ENCODE results near the gene MARCHF10.

MARCHF10 gene

DNA sequence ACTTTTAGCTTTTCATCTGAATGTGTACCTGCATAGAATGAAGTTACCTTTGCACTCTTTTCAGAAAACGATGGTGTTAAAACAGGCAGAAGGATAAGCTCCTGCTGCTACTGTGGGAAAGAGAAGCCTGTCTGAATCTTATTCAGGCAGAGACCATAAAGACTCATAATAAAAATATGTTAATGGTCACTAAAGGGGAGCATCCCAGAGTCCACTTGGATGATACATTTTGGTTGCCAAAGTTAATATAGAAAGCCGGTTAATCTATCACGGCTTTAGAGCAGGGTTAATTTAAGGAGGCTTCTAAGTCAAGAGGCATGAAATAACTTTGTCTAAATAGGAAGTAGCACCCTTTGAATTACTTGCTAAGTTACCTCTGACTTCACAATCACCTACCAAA, 2.9 kb downstream of the MARCHF10 start:
- H3K36me3 ChIP-seq (ENCODE audit: insufficient read depth, low read length), result no peaks in the 10 kb centered on the region
- H3K9ac ChIP-seq (ENCODE audit: low read depth, low read length), result no peak overlapping the region
- H3K9me3 ChIP-seq (ENCODE audit: control insufficient read depth, insufficient read depth, low read length), result no peaks in the 10 kb centered on the region
- peaks cover 14% of the 10 kb centered on the region for H3K4me1 ChIP-seq (ENCODE audit: insufficient read depth, low read length)

DNA sequence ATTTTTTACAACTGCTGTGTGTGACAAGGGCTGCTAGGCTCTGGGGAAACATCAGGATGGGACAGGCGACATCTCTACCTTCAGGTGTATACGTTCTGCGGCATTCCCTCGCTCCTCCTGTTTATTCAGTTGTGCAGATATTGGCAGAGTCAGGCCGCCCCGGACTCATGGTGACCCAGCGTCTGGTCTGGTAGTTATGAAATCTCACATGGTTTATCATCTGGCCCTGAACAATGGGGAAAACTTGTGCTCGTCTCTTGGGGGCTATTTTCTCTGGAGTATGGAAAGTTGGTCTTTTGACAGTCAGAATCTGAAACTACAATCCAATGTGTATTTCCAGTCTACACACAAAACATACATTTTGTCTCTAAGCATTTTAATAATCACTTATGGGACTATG, 3.3 kb downstream of the MARCHF10 start:
- Histone ChIP-seq H3K9me3 (ENCODE audit: control insufficient read depth, insufficient read depth, low read length) (no peaks in the 10 kb centered on the region), H3K9ac (ENCODE audit: low read depth, low read length) (no peak overlapping the region), H3K36me3 (ENCODE audit: insufficient read depth, low read length) (no peaks in the 10 kb centered on the region), H3K4me1 (ENCODE audit: insufficient read depth, low read length) (peaks cover 16% of the 10 kb centered on the region)

DNA sequence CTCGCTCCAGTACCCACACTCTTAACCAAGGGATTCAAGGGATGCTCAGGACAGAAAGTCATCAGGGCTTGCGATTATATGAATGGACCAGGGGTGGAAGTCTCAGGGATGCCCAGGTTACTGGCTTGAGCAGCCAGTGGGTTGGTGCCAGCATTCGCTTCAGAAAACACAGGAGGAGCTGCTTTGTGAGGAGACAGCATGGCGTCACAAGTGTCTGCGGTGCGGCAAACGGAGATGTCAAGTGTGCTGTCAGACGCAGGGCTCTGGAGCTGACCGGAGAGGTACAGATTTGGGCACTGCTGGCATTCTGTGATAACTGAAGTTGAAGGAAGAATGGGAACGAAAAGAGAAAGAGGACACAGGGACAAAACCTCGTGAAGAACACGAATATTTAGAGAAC, 4.1 kb downstream of the MARCHF10 start:
- H3K36me3 ChIP-seq (ENCODE audit: insufficient read depth, low read length), result no peaks in the 10 kb centered on the region
- no peak overlapping the region for H3K9ac ChIP-seq (ENCODE audit: low read depth, low read length)
- peaks cover 16% of the 10 kb centered on the region for H3K4me1 ChIP-seq (ENCODE audit: insufficient read depth, low read length)
- no peaks in the 10 kb centered on the region for H3K9me3 ChIP-seq (ENCODE audit: control insufficient read depth, insufficient read depth, low read length)

DNA sequence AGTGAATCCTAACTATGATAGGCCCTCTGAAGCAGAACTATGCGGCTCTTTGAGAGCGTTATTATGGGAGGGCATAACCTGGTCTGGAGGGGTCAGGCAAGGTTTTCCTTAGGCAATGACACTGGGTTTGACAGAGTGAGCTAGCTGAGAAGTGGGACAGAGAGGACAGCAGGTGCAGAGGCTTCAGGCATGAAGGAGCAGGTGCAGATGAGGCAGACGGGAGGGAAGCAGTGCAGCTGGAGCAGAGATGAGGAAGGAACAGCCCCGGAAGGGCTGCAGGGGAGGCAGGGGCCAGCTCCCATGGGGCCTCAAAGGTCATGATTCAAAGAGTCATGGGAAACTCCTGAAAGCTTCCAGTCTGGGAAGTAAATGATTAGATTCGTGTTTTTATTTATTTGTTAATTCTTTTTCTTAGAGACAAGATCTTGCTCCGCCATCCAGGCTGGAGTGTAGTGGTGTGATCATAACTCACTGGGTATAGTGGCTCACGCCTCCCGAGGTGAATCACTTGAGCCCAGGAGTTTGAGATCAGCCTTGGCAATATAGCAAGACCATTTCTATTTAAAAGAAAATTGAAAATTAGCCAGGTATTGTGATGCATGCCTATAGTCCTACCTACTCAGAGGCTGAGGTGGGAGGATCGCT, 5.4 kb downstream of the MARCHF10 start:
- Histone ChIP-seq H3K36me3 (ENCODE audit: insufficient read depth, low read length) (no peaks in the 10 kb centered on the region), H3K9me3 (ENCODE audit: control insufficient read depth, insufficient read depth, low read length) (no peaks in the 10 kb centered on the region), H3K9ac (ENCODE audit: low read depth, low read length) (no peak overlapping the region), H3K4me1 (ENCODE audit: insufficient read depth, low read length) (peaks cover 20% of the 10 kb centered on the region)

DNA sequence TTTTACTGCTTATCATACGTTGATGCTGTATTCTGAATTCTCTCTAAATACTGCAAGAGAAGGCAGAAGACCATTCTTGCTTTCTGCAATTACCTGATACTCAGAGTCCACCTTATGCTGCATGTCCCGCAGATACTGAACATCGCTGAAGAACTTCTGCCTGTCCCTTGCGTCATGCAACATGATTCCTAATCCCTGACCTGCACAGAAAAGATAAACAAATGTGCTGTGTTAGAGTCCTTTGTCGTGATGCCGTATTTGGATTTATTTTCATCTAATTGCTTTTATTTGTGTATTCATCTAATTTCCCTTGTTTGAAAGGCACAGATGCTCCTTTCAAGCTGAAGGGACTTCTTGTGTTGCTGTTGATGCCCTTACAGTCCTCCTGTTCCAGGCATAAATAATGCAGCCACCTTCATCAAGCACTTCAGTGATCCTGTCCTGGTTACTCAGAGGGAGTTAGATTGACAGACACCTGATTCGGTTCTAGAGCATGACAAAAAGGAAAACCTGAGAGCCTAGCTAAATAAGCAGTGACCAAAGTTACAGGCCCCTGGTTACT, 6.5 kb downstream of the MARCHF10 start:
- H3K9me3 ChIP-seq (ENCODE audit: control insufficient read depth, insufficient read depth, low read length), result no peaks in the 10 kb centered on the region
- H3K36me3 ChIP-seq (ENCODE audit: insufficient read depth, low read length), result no peaks in the 10 kb centered on the region
- H3K9ac ChIP-seq (ENCODE audit: low read depth, low read length), result no peak overlapping the region
- peaks cover 16% of the 10 kb centered on the region for H3K4me1 ChIP-seq (ENCODE audit: insufficient read depth, low read length)

DNA sequence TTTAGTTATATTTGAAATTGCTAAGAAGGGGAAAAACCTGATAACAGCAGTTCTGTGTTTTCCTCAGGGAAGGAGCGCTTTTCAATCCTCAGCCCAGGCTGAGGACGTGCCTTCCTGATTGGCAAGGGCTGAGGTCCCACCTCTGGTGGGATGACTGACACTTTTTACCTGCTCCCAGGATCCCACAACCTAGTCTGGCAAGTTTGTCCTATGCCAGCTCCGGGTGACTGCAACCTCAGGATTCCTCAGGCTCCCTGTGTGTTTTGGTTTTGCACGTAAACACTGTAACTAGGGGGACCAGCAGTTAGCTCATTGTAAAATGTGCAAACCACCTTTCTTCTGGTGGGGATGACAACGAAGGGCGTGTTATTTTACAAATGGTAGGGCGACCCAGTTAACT, 7.5 kb downstream of the MARCHF10 start:
- peaks cover 16% of the 10 kb centered on the region for H3K4me1 ChIP-seq (ENCODE audit: insufficient read depth, low read length)
- H3K36me3 ChIP-seq (ENCODE audit: insufficient read depth, low read length), result no peaks in the 10 kb centered on the region
- no peak overlapping the region for H3K9ac ChIP-seq (ENCODE audit: low read depth, low read length)
- no peaks in the 10 kb centered on the region for H3K9me3 ChIP-seq (ENCODE audit: control insufficient read depth, insufficient read depth, low read length)

DNA sequence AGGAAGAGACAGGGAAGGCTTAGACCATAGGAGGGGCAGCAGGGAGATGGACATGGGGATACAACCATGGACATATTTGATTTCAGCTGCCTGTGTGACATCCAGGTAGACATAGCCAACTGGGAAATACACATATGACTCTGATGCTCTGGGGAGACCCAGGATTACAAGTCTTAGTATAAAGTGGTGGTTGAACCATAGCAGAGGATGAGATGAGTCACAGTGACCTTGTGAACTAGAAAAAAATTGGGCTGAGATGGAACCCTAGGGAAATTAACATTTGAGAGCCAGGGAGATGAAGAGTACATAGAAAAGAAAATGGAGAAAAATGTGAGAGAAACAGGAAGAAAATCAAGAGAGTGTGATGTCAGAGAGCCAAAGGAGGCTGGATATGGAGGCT, 10.2 kb downstream of the MARCHF10 start:
- Histone ChIP-seq H3K9ac (ENCODE audit: low read depth, low read length) (no peak overlapping the region), H3K9me3 (ENCODE audit: control insufficient read depth, insufficient read depth, low read length) (no peaks in the 10 kb centered on the region), H3K36me3 (ENCODE audit: insufficient read depth, low read length) (no peaks in the 10 kb centered on the region), H3K4me1 (ENCODE audit: insufficient read depth, low read length) (peaks cover 18% of the 10 kb centered on the region)

DNA sequence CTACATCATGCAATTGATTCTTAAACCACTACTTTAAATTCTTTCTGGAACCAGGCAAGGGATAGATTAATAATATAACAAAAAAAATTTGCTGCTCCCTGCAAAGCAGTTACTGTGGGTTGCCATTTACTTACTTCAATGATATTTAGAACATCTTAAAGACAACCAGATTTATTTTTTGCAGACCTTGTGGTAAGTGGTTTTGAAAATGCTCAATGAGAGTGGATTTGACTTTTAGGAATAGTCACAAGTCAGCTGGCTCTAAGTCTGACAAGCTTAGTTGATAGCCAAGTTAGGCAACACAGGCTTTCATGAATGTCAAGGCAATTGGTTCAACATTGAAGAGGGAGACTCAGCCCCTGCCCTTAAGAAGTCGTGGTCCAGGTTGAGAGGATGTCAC, 11.8 kb downstream of the MARCHF10 start:
- H3K9ac ChIP-seq (ENCODE audit: low read depth, low read length), result no peak overlapping the region
- H3K4me1 ChIP-seq (ENCODE audit: insufficient read depth, low read length), result peaks cover 21% of the 10 kb centered on the region
- H3K9me3 ChIP-seq (ENCODE audit: control insufficient read depth, insufficient read depth, low read length), result no peaks in the 10 kb centered on the region
- no peaks in the 10 kb centered on the region for H3K36me3 ChIP-seq (ENCODE audit: insufficient read depth, low read length)

DNA sequence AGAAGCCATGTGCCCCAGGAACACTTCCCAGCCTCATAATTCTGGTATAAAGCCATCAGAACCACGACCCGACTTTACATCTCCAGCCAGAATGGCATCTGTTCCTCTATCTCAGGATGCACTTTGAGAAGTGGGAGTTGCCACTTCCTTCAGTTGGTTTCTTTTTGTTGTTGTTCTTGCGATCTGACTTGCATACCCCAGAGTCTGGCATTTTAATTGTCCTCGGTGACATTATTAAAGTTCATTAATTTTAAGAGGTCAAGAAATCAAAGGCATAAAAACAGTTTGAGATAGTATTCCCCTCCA, 13.5 kb downstream of the MARCHF10 start:
- no peak overlapping the region for H3K9ac ChIP-seq (ENCODE audit: low read depth, low read length)
- H3K9me3 ChIP-seq (ENCODE audit: control insufficient read depth, insufficient read depth, low read length), result no peaks in the 10 kb centered on the region
- no peaks in the 10 kb centered on the region for H3K36me3 ChIP-seq (ENCODE audit: insufficient read depth, low read length)
- H3K4me1 ChIP-seq (ENCODE audit: insufficient read depth, low read length), result peaks cover 20% of the 10 kb centered on the region

DNA sequence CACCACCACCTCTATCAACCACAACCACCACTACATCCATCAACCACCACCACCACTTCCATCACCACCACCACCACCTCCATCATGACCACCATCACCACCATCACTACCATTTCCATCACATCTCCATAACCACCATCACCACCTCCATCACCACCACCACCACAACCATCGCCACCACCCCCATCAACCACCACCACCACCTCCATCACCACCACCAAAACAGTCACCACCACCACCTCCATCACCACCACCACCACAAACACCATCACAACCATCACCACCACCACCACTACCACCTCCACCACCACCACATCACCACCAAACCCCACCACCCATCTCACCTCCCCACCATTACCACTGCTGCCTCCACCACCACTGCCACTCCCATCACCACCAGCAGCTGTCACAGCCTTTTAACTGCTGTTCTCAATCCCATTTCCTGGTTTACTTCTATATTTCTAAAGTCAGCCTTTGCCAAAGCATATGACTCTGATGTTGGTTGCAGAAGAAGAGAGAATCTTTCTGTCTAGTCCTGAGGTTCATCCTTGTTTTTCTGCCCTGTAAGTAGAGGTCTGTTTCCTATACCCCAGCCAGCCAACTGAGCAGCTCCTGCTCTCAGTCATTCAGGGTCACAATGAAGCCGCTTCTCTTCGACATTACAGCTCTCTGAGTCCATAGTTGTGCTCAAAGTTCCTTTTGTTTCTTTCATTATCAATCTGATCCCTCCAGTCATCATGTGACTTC, 14.0 kb downstream of the MARCHF10 start:
- H3K4me1 ChIP-seq (ENCODE audit: insufficient read depth, low read length), result peaks cover 20% of the 10 kb centered on the region
- H3K9me3 ChIP-seq (ENCODE audit: control insufficient read depth, insufficient read depth, low read length), result no peaks in the 10 kb centered on the region
- H3K9ac ChIP-seq (ENCODE audit: low read depth, low read length), result no peak overlapping the region
- H3K36me3 ChIP-seq (ENCODE audit: insufficient read depth, low read length), result no peaks in the 10 kb centered on the region

DNA sequence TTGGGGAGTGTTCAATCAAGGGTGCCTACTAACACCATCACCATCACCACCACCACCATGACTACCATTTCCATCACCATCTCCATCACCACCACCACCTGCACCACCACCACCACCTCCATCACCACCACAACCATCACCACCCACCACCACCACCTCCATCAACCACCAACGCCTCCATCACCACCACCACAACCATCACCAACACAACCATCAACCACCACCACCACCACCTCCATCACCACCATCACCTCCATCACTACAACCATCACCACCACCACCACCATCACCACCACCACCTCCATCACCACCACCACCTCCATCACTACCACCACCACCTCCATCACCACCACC, 15.7 kb downstream of the MARCHF10 start:
- Histone ChIP-seq H3K36me3 (ENCODE audit: insufficient read depth, low read length) (no peaks in the 10 kb centered on the region), H3K9me3 (ENCODE audit: control insufficient read depth, insufficient read depth, low read length) (no peaks in the 10 kb centered on the region), H3K4me1 (ENCODE audit: insufficient read depth, low read length) (peaks cover 13% of the 10 kb centered on the region), H3K9ac (ENCODE audit: low read depth, low read length) (no peak overlapping the region)

DNA sequence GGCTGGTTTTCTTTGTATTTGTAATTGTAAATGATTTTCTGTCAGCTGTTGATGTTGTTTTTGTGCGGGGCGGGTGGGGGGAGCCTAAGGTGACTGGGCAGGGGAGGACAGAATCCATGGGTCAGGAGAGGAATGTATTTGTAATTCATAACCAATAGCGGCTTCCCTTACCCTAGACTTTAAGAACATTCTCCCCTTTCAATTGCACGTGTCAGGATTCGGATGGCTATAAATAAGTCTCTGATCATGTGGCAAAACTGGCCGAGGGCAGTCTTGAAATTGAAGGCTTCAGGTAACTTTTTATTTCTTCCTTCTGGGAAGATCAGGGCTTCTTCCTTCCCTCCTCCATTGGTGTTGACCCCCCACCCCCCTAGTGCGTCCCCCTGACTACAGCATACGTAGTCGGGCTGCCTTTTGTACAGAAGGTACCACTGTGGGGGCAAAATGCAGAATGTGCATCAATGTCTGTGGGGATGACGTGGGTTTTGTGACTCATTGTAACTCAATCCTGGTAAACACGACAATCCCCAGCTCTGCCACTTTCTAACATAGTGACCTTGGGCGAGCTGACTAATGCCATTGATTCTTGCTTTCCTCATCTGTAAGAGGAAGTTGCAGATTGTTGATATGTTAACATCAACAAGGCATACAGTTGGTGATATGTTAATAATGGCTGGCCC, 16.2 kb downstream of the MARCHF10 start:
- Histone ChIP-seq H3K9me3 (ENCODE audit: control insufficient read depth, insufficient read depth, low read length) (no peaks in the 10 kb centered on the region), H3K36me3 (ENCODE audit: insufficient read depth, low read length) (no peaks in the 10 kb centered on the region), H3K9ac (ENCODE audit: low read depth, low read length) (no peak overlapping the region), H3K4me1 (ENCODE audit: insufficient read depth, low read length) (peaks cover 13% of the 10 kb centered on the region)

DNA sequence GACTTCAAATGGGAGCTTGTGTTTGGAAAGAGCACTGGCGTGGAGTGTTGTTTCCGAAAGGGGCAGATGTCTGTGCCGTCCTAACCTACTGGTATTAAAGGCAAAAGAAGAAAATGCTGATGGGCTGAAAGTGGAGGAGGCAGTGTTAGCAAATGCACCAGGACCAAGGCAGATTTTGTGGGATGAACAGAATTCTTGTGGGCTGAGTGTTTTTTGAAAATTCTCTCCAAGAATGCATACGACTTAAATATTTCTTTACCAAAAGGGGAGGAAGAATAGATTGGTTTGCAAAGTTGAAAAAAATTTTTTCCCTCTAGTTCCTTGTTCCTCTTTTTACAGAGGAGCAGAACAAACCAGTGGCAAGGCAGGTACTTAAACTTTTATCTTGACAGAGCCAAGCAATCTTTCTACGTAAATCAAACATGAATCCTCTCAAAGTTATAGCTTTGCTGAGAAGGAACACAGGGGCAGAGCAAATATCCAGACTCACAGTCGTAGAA, 16.8 kb downstream of the MARCHF10 start:
- Histone ChIP-seq H3K9ac (ENCODE audit: low read depth, low read length) (no peak overlapping the region), H3K4me1 (ENCODE audit: insufficient read depth, low read length) (peaks cover 13% of the 10 kb centered on the region), H3K36me3 (ENCODE audit: insufficient read depth, low read length) (no peaks in the 10 kb centered on the region), H3K9me3 (ENCODE audit: control insufficient read depth, insufficient read depth, low read length) (no peaks in the 10 kb centered on the region)

DNA sequence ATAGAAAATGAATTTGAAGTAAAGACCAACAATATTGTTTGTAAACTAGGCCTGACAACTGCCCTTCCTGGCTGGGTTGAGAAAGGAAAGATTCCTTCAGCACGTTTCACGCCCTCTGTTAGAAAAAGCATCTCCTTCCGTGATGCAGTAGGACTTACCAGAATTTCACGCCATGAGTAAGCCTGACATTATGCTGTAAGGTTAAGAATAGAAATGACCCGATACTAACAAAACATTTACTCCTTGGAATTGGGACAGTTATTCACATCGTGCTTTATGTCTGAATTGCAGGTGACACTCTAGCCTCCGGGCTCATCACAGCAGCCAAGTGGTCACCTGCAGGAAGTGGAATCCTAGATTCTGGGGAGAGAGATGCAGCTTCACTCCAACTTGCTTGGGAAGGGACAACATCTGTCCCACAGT, 17.5 kb downstream of the MARCHF10 start:
- H3K36me3 ChIP-seq (ENCODE audit: insufficient read depth, low read length), result no peaks in the 10 kb centered on the region
- H3K9me3 ChIP-seq (ENCODE audit: control insufficient read depth, insufficient read depth, low read length), result no peaks in the 10 kb centered on the region
- H3K4me1 ChIP-seq (ENCODE audit: insufficient read depth, low read length), result peaks cover 12% of the 10 kb centered on the region
- no peak overlapping the region for H3K9ac ChIP-seq (ENCODE audit: low read depth, low read length)

DNA sequence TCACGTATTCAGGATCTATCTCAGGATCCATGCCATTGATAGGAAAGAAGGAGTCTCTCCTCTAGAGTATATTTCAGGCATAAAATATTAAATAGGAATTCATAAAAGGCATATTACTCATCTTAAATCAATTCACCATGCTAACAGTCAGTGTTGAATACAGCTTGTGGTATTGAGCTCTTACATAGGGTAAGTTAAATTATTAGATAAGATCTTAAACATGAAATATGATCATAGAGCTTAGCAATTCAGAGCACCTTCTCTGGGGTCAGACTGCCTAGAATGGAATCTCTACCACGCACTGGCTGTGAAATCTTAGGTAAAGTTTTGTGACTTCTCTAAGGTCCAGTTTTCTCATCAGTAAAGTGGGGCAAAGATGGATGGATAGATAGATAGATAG, 20.7 kb downstream of the MARCHF10 start:
- Histone ChIP-seq H3K4me1 (ENCODE audit: insufficient read depth, low read length) (peaks cover 11% of the 10 kb centered on the region), H3K9me3 (ENCODE audit: control insufficient read depth, insufficient read depth, low read length) (no peaks in the 10 kb centered on the region)

More for the DNA sequence above, 20.7 kb downstream of the MARCHF10 start:
- no peak overlapping the region for H3K9ac ChIP-seq (ENCODE audit: low read depth, low read length)
- H3K36me3 ChIP-seq (ENCODE audit: insufficient read depth, low read length), result no peaks in the 10 kb centered on the region
